Activated CD8-positive, alpha-beta T cell treated with anti-CD3 and anti-CD28 coated beads for 36 hours (primary cell): ENCODE measurements around the gene SPOCK3. TPM values are rescaled to one million over a fixed set of nuclear protein-coding genes. Genes with fewer than 3 reads are reported as not detected.

ENCODE experiments used
- ATAC-seq: fragments of 200-7000 bp; cut with Tn5 transposase; one replicate; pipeline ENCODE4 v1.10.0; 2021; ENCODE audit warnings: mild to moderate bottlenecking, moderate library complexity
- CTCF ChIA-PET: fragments of 350-600 bp; sonication (Branson Sonifier 250); formaldehyde crosslinking; loops from one replicate; lab custom pipeline; 2021; ENCODE audit warnings: antibody characterized with exemption; lab: Charles Lee
- POLR2A ChIA-PET: fragments of 350-600 bp; sonication (Branson Sonifier 250); formaldehyde crosslinking; loops from one replicate; lab custom pipeline; 2021; ENCODE audit warnings: antibody characterized with exemption; lab: Charles Lee
- DNase-seq: peaks from one replicate; pipeline ENCODE4 v3.0.0-alpha.2; 2020
- H3K27ac Mint-ChIP-seq: one replicate; pipeline ENCODE4 v1.8.0; 2021; ENCODE audit warnings: mild to moderate bottlenecking, mixed read lengths
- H3K27me3 Mint-ChIP-seq: one replicate; pipeline ENCODE4 v1.8.0; 2021; ENCODE audit warnings: mixed read lengths
- H3K36me3 Mint-ChIP-seq: one replicate; pipeline ENCODE4 v1.8.0; 2021; ENCODE audit warnings: low read depth, mixed read lengths
- H3K4me1 Mint-ChIP-seq: one replicate; pipeline ENCODE4 v1.8.0; 2021; ENCODE audit warnings: low read depth, mixed read lengths
- H3K4me3 Mint-ChIP-seq: one replicate; pipeline ENCODE4 v1.8.0; 2021; ENCODE audit warnings: mild to moderate bottlenecking, moderate library complexity, mixed read lengths
- H3K9me3 Mint-ChIP-seq: one replicate; pipeline ENCODE4 v1.8.0; 2021; ENCODE audit warnings: mixed read lengths
- intact Hi-C: fragments of 100-400 bp; cut with micrococcal nuclease; formaldehyde crosslinking; loops from one replicate; pipeline ENCODE4 v1.10.0; 2022
- total RNA-seq, 2 experiments: library from RNA; stranded (reverse); gene quantifications; one replicate each; pipeline ENCODE4 v1.2.3, GENCODE V29; 2021
- TF ChIP-seq, protein P1 (sequence below): fragments of 200-600 bp; IDR thresholded peaks from one replicate; pipeline ENCODE4 v1.8.0; 2022; ENCODE audit warnings: antibody characterized with exemption, mild to moderate bottlenecking

The SPOCK3 gene
- total RNA-seq, 2 experiments from 2014 or later = not detected

DNA sequence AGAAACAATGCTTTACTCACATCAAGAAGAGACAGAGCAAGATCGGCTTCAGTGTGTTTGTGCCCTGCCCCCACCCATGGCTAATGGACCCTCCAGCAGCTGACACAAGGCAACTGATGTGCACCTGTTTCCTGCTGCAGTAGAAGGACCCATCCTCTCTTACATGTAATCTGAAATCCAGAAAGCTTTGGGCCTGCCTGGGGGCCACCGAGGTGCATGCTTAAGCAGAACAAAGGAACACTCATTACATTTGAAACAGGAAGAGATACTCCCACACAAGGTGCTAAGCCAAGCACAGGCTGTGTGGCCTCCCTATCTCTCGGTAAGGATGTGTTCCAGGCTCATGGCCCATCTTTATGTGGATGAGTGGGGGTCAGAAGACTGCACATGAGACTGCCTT is 338.0 kb downstream of the SPOCK3 start:
- intact Hi-C loops = no loop called here
- Mint-ChIP-seq H3K27ac (no peak overlapping the region), H3K9me3 (peaks cover 11% of the 10 kb centered on the region), H3K27me3 (no peaks in the 10 kb centered on the region), H3K4me3 (no peak overlapping the region), H3K4me1 (no peaks in the 10 kb centered on the region), H3K36me3 (no peaks in the 10 kb centered on the region)
- ATAC-seq (no peak), DNase-seq (no peak)
- TF ChIP-seq, protein P1, sequence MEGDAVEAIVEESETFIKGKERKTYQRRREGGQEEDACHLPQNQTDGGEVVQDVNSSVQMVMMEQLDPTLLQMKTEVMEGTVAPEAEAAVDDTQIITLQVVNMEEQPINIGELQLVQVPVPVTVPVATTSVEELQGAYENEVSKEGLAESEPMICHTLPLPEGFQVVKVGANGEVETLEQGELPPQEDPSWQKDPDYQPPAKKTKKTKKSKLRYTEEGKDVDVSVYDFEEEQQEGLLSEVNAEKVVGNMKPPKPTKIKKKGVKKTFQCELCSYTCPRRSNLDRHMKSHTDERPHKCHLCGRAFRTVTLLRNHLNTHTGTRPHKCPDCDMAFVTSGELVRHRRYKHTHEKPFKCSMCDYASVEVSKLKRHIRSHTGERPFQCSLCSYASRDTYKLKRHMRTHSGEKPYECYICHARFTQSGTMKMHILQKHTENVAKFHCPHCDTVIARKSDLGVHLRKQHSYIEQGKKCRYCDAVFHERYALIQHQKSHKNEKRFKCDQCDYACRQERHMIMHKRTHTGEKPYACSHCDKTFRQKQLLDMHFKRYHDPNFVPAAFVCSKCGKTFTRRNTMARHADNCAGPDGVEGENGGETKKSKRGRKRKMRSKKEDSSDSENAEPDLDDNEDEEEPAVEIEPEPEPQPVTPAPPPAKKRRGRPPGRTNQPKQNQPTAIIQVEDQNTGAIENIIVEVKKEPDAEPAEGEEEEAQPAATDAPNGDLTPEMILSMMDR = no peak
- ChIA-PET CTCF (interaction anchor here (0.6 kb wide), 1 partner anchor 49 kb away, joined by 3 read pairs; no protein-coding TSS in a partner anchor), POLR2A (no interaction called here)

DNA sequence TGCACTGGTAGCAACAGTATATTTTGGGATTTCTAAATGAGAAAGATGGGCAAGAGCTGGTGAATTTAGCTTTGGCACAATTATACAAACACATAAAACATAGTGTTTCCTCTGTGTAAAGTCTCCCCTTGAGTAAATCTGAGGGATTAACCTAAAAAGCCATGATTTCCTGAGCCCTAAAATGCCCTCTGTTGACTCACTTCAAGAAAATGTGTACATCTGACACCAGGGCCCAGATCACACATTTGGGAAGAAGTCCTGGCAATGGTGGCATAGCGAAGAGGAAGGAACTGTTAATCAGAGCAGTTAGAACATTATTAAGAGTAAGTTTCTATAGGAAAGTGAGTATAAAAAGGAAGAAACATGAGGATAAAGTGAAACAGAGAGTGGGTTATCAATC is 338.5 kb downstream of the SPOCK3 start:
- no peak for ATAC-seq
- H3K4me3 Mint-ChIP-seq = no peak overlapping the region
- TF ChIP-seq, protein P1 = no peak
- peaks cover 13% of the 10 kb centered on the region for H3K9me3 Mint-ChIP-seq
- ChIA-PET CTCF (no interaction called here), POLR2A (no interaction called here)
- H3K27me3 Mint-ChIP-seq = no peaks in the 10 kb centered on the region
- H3K27ac Mint-ChIP-seq = no peak overlapping the region
- H3K36me3 Mint-ChIP-seq = no peaks in the 10 kb centered on the region
- no peaks in the 10 kb centered on the region for H3K4me1 Mint-ChIP-seq
- intact Hi-C loops = no loop called here
- no peak for DNase-seq

DNA sequence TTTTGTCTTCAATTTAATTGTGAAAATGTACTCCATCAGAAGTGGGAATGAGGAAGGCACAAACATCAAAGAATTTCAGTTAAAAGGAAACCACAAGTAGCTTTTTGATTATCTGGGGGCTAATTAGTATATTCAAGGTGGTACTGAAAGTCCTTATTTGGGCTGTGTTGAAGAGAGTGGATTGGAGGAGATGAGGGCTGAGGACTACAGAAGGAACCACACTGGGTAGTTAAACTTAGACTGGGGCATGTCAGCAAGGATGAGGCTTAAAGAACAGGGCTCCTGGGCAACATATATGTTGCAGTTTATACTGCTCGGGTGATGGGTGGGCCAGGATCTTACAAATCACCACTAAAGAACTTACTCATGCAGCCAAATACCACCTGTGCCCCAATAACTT is 346.8 kb downstream of the SPOCK3 start:
- CTCF ChIA-PET = no interaction called here
- Mint-ChIP-seq H3K36me3 (no peaks in the 10 kb centered on the region), H3K27ac (no peak overlapping the region), H3K4me1 (no peaks in the 10 kb centered on the region), H3K27me3 (no peaks in the 10 kb centered on the region), H3K4me3 (no peak overlapping the region), H3K9me3 (peaks cover 5% of the 10 kb centered on the region)
- POLR2A ChIA-PET = no interaction called here
- no peak for ATAC-seq
- intact Hi-C loops = no loop called here
- no peak for DNase-seq
- TF ChIP-seq, protein P1 = no peak

DNA sequence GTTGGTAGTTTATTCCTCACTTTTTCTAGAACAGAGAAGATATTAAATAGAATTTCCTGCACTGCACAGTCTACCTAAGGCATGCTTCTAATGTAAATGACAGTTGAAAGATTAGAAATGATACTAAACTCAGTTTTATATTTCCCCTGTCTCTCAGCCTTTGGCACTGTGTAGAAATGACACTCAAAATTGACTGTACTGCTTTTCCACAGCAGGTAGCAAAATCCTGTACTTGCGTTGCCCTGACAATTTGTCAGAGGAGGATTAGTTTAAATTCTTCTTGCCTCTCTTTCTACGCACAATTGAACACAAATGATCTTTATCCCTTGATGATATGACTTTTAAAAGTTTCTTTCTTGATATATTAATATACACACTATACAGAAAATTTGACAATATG is 347.6 kb downstream of the SPOCK3 start:
- no peaks in the 10 kb centered on the region for H3K36me3 Mint-ChIP-seq
- ChIA-PET POLR2A (no interaction called here), CTCF (no interaction called here)
- H3K4me3 Mint-ChIP-seq = no peak overlapping the region
- TF ChIP-seq, protein P1 = no peak
- no peak for ATAC-seq
- H3K27ac Mint-ChIP-seq = no peak overlapping the region
- no peaks in the 10 kb centered on the region for H3K4me1 Mint-ChIP-seq
- intact Hi-C loops = no loop called here
- peaks cover 5% of the 10 kb centered on the region for H3K9me3 Mint-ChIP-seq
- no peak for DNase-seq
- no peaks in the 10 kb centered on the region for H3K27me3 Mint-ChIP-seq

DNA sequence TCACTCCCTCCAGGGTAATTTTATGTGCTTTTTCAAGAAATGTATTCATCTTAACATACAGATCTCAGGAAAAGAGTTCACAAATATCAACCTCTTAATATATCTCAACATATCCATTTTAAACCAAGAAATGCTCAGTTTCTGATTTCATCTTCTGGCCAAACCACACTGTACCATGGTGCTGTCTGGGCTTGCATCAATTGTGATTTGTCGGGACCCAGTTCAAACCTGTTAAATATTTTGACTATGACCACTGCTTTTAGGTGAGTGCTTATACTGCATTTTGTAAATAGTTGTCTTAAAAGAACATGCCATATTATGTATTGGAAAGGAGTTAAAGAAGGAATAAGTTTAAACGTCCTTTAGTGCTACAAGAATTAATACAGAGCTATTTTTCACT is 352.1 kb downstream of the SPOCK3 start:
- no peaks in the 10 kb centered on the region for H3K4me1 Mint-ChIP-seq
- POLR2A ChIA-PET = no interaction called here
- TF ChIP-seq, protein P1 = no peak
- no peak overlapping the region for H3K27ac Mint-ChIP-seq
- intact Hi-C loops = no loop called here
- ATAC-seq (no peak), DNase-seq (no peak)
- no peaks in the 10 kb centered on the region for H3K36me3 Mint-ChIP-seq
- H3K9me3 Mint-ChIP-seq = no peaks in the 10 kb centered on the region
- no peak overlapping the region for H3K4me3 Mint-ChIP-seq
- no peaks in the 10 kb centered on the region for H3K27me3 Mint-ChIP-seq
- CTCF ChIA-PET = no interaction called here
